SU-DHL-6 (cell line): Measurements from ENCODE around the gene FBXO38.

Experiments
- H2AFZ ChIP-seq: fragments of 200-600 bp; sonication (generic); 2 replicates; pipeline ENCODE4 v1.6.1; 2014; ENCODE audit warnings: low read depth, mild to moderate bottlenecking, moderate library complexity, mixed read lengths, antibody characterized with exemption, low read length; ENCODE audit not compliant: severe bottlenecking
- H3F3A ChIP-seq: fragments of 200-600 bp; shearing (Covaris generic); 2 replicates; pipeline ENCODE4 v1.6.0; 2016; ENCODE audit warnings: antibody characterized with exemption, mild to moderate bottlenecking; ENCODE audit not compliant: insufficient read depth
- H3K27ac ChIP-seq: fragments of 200-600 bp; sonication (generic); 2 replicates; pipeline ENCODE4 v1.5.1; 2016; ENCODE audit warnings: low read depth, mild to moderate bottlenecking, low read length, moderate library complexity, mixed read lengths
- H3K27me3 ChIP-seq: fragments of 200-600 bp; sonication (generic), shearing (Covaris generic); 2 replicates; pipeline ENCODE4 v1.6.0; 2014; ENCODE audit warnings: mild to moderate bottlenecking, low read length
- H3K36me3 ChIP-seq: fragments of 200-600 bp; sonication (generic); 2 replicates; pipeline ENCODE4 v1.6.1; 2014; ENCODE audit warnings: mild to moderate bottlenecking, low read length, mixed read lengths
- H3K4me2 ChIP-seq: fragments of 300-600, 200-600 bp; shearing (Covaris generic), sonication (generic); 2 replicates; pipeline ENCODE4 v1.6.0; 2014; ENCODE audit warnings: low read length, low read depth, mild to moderate bottlenecking; ENCODE audit not compliant: poor library complexity, severe bottlenecking
- H3K4me3 ChIP-seq: fragments of 200-600 bp; sonication (generic); 2 replicates; pipeline ENCODE4 v1.5.1; 2014; ENCODE audit warnings: antibody characterized with exemption, low read length, mild to moderate bottlenecking, mixed read lengths; ENCODE audit not compliant: insufficient read depth, poor library complexity, severe bottlenecking
- H3K79me2 ChIP-seq: fragments of 200-600 bp; sonication (generic); 2 replicates; pipeline ENCODE4 v1.6.1; 2014; ENCODE audit warnings: mild to moderate bottlenecking, low read length, moderate library complexity; ENCODE audit not compliant: insufficient read depth
- H3K9ac ChIP-seq: fragments of 200-600 bp; sonication (generic); 2 replicates; pipeline ENCODE4 v1.7.0; 2014; ENCODE audit warnings: mild to moderate bottlenecking, low read length
- H3K9me2 ChIP-seq: fragments of 200-600 bp; sonication (generic); replicated peaks from 2 replicates; pipeline ENCODE4 v1.6.1; 2014; ENCODE audit warnings: low read length; ENCODE audit not compliant: insufficient read depth
- H3K9me3 ChIP-seq: fragments of 200-600 bp; sonication (generic); 2 replicates; pipeline ENCODE4 v1.6.1; 2014; ENCODE audit warnings: low read length, mixed read lengths; ENCODE audit not compliant: insufficient read depth
- H4K20me1 ChIP-seq: fragments of 200-600 bp; sonication (generic); 2 replicates; pipeline ENCODE4 v1.6.1; 2014; ENCODE audit warnings: low read depth, mild to moderate bottlenecking, antibody characterized with exemption, low read length, moderate library complexity, mixed read lengths
- EZH2phosphoT487 ChIP-seq: fragments of 200-600 bp; sonication (generic), shearing (Covaris generic); conservative IDR thresholded peaks from 2 replicates; pipeline ENCODE4 v1.6.1; 2018; ENCODE audit warnings: mild to moderate bottlenecking, antibody characterized with exemption, low read length, moderate library complexity, mixed read lengths
- TF ChIP-seq, protein P1 (sequence below): fragments of 200-600 bp; sonication (generic); IDR thresholded peaks from one replicate; pipeline ENCODE4 v1.5.1; 2017; ENCODE audit warnings: antibody characterized with exemption, mild to moderate bottlenecking, low read length, moderate library complexity; ENCODE audit not compliant: insufficient read depth, poor library complexity, severe bottlenecking

Gene FBXO38

DNA sequence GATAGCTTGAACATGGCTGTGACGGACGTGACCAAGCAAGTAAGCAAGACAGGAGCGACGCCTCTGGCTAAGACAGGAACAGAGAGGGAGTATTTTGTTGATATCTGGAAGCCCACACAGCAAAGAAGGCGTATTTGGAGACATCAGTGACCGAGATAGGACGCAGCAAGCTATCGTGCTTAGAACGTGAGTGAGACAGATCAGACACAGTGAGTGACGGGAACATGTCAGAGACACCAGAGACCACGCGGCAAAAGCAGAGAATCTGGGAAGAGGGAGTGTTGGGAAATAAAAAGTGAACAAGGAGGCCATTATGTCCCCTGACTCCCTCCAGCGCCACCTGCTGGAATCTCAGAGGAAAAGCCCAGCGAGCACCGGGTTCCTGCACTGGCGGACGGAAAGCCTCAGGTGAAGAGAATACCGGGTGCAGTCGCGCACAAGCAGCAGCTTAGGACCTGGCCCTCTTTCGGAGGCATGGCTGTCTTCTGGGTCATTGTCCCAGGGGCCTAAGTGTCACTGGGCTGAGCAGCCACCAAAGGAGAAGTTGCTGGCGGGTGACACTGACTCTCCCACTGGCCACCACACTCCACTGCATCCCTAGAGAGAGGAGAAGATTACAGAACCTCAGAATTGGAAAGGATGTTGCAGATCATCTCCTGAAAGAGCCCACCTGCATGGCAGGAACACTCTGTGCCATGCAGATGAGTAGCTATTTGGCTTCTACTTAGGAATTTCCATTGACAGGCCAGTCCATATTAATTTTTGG, 99.1 kb downstream of the FBXO38 start:
- Histone ChIP-seq H3K79me2 (no peaks in the 10 kb centered on the region), H3K9ac (no peak overlapping the region), H3K4me3 (no peak overlapping the region), H3F3A (no peaks in the 10 kb centered on the region), H3K4me2 (no peak overlapping the region), H3K27ac (no peak overlapping the region), H2AFZ (no peak overlapping the region), H3K9me3 (no peaks in the 10 kb centered on the region), H3K36me3 (no peaks in the 10 kb centered on the region), H3K9me2 (no peaks in the 10 kb centered on the region), H3K27me3 (no peaks in the 10 kb centered on the region), H4K20me1 (no peaks in the 10 kb centered on the region)
- TF ChIP-seq, protein P1, sequence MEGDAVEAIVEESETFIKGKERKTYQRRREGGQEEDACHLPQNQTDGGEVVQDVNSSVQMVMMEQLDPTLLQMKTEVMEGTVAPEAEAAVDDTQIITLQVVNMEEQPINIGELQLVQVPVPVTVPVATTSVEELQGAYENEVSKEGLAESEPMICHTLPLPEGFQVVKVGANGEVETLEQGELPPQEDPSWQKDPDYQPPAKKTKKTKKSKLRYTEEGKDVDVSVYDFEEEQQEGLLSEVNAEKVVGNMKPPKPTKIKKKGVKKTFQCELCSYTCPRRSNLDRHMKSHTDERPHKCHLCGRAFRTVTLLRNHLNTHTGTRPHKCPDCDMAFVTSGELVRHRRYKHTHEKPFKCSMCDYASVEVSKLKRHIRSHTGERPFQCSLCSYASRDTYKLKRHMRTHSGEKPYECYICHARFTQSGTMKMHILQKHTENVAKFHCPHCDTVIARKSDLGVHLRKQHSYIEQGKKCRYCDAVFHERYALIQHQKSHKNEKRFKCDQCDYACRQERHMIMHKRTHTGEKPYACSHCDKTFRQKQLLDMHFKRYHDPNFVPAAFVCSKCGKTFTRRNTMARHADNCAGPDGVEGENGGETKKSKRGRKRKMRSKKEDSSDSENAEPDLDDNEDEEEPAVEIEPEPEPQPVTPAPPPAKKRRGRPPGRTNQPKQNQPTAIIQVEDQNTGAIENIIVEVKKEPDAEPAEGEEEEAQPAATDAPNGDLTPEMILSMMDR, result peak; percentile 51
- TF ChIP-seq EZH2phosphoT487, result no peak

DNA sequence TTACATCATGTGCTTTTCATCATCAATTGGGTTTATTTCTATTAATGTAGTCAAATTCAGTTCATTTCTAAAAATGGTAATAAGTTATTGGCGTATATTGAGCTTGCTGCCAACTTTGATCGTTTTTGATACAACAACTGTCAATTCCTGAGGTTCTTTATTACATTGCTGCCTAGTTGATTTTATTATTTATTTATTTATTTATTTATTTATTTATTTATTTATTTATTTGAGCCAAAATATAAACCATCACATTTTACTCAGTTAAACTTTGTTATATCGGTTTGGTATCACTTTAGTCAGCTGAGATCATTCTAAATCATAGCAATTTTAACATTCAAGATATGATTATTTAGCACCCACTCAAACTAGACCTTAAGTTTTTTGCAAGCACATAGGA, 100.0 kb downstream of the FBXO38 start:
- no peaks in the 10 kb centered on the region for H3K36me3 ChIP-seq
- no peaks in the 10 kb centered on the region for H3K9me2 ChIP-seq
- no peaks in the 10 kb centered on the region for H3F3A ChIP-seq
- H3K4me3 ChIP-seq, result no peak overlapping the region
- no peak overlapping the region for H2AFZ ChIP-seq
- H3K79me2 ChIP-seq, result no peaks in the 10 kb centered on the region
- no peak overlapping the region for H3K27ac ChIP-seq
- no peak overlapping the region for H3K4me2 ChIP-seq
- TF ChIP-seq EZH2phosphoT487, result no peak
- TF ChIP-seq, protein P1, result no peak
- no peaks in the 10 kb centered on the region for H4K20me1 ChIP-seq
- no peak overlapping the region for H3K9ac ChIP-seq
- no peaks in the 10 kb centered on the region for H3K9me3 ChIP-seq
- H3K27me3 ChIP-seq, result no peaks in the 10 kb centered on the region

DNA sequence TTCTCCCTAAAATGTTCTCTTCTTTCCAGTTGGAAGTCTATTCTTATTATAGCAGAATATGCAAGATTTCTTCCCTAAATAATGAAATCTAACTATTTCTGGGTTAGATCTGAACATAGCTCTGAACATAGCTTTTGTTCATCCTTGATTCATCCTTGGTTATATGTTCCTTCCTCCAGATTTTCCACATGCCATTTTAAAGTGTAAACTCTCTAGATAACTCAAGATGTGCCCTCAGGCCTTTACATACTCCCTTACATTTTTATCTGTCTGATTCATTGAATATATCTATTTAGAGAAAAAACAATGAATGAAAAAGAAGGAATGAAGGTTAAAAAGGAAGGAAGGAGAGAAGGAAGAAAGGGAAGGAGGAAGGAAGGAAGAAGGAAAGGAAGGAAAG, 100.9 kb downstream of the FBXO38 start:
- no peaks in the 10 kb centered on the region for H3K27me3 ChIP-seq
- no peaks in the 10 kb centered on the region for H3K79me2 ChIP-seq
- no peaks in the 10 kb centered on the region for H4K20me1 ChIP-seq
- no peak overlapping the region for H2AFZ ChIP-seq
- H3K9ac ChIP-seq, result no peak overlapping the region
- no peak overlapping the region for H3K27ac ChIP-seq
- H3K4me3 ChIP-seq, result no peak overlapping the region
- TF ChIP-seq EZH2phosphoT487, result no peak
- TF ChIP-seq, protein P1, result no peak
- H3K9me3 ChIP-seq, result no peaks in the 10 kb centered on the region
- no peak overlapping the region for H3K4me2 ChIP-seq
- H3K9me2 ChIP-seq, result no peaks in the 10 kb centered on the region
- no peaks in the 10 kb centered on the region for H3K36me3 ChIP-seq
- H3F3A ChIP-seq, result no peaks in the 10 kb centered on the region
